ENCODE data around the gene SYNDIG1.

The SYNDIG1 gene

DNA sequence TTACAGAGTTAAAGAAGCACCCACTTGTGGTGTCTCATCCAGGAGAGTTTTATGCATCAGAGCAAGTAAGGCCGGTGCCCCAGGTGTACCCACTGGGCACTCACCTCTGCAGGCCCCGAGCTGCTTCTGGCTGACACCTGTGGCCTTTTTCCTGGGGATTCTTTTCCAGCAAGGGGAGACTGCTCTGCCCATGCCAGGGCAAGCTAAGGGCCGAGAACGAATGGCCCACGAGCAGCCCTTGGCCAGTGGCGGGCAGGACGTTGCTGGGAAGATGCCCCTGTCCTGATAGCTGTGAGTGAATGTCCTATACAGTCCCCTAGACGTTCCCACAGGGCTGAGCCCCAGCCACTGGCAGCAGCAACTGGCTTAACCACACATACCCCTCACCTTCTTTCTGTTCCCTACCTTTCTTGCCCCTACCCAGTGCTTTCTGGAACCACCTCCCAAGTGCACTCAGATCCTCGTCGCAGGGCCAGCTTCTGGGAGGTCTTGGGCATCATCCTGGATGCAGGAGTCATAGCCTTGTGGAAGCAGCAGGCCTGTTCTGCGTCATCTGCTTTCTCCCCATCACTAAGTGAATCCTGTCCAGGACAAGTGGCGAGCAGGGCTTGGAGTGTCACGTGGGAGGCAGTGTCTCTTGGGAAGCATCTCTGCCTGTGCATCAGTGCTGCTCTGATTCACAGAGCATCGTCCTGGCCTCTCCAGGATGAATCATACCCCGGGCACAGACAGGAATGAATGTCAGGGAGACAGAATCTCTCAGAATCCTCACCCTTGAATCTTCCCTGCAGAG lies 32.5 kb downstream of the SYNDIG1 start:
- Histone ChIP-seq H3K27ac (peak overlapping the region; percentile 14), H3K36me3 (replicated peaks) (no peaks in the 10 kb centered on the region)
- in situ Hi-C loops (cut with HindIII; ENCODE audit: low pct_ligation_motif_present, low sequenced_read_pairs): no loop called here

DNA sequence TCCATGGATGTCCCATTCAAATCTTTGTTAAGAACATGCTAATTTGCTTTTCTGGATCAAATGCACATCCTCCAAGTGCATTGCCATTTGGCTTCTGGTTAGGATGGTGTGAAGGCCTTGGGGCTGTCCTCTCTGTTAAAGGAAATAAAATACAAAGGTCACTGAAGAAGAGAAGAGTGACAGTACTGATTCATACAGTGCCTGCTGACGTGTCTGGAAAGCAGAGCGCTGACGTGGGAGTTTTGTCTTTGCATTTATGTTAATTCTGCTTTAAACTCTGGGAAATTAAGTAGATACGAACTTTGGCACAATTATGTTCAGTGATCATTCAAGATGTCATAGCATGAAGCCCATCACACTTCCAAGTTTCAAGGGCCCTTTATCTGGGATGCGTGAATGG lies 33.2 kb downstream of the SYNDIG1 start:
- H3K27ac ChIP-seq: peak overlapping the region; percentile 14
- no peak for DNase-seq
- in situ Hi-C loops (cut with HindIII; ENCODE audit: low pct_ligation_motif_present, low sequenced_read_pairs): no loop called here
- H3K36me3 ChIP-seq (replicated peaks): no peaks in the 10 kb centered on the region
- TF ChIP-seq, protein P1, sequence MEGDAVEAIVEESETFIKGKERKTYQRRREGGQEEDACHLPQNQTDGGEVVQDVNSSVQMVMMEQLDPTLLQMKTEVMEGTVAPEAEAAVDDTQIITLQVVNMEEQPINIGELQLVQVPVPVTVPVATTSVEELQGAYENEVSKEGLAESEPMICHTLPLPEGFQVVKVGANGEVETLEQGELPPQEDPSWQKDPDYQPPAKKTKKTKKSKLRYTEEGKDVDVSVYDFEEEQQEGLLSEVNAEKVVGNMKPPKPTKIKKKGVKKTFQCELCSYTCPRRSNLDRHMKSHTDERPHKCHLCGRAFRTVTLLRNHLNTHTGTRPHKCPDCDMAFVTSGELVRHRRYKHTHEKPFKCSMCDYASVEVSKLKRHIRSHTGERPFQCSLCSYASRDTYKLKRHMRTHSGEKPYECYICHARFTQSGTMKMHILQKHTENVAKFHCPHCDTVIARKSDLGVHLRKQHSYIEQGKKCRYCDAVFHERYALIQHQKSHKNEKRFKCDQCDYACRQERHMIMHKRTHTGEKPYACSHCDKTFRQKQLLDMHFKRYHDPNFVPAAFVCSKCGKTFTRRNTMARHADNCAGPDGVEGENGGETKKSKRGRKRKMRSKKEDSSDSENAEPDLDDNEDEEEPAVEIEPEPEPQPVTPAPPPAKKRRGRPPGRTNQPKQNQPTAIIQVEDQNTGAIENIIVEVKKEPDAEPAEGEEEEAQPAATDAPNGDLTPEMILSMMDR (IDR thresholded peaks at IDR 0.05; ENCODE audit: low read depth, low read length, missing control alignments): no peak
- no peaks in the 10 kb centered on the region for H3K27me3 ChIP-seq (replicated peaks)
- no peak overlapping the region for H3K4me3 ChIP-seq (ENCODE audit: low read depth, low read length)

More for the DNA sequence above, 32.5 kb downstream of the SYNDIG1 start:
- Histone ChIP-seq H3K4me3 (ENCODE audit: low read depth, low read length) (no peak overlapping the region), H3K27me3 (replicated peaks) (no peaks in the 10 kb centered on the region)
- TF ChIP-seq, protein P1 (IDR thresholded peaks at IDR 0.05; ENCODE audit: low read depth, low read length, missing control alignments): no peak
- DNase-seq: peak; percentile 62

GRCh38 chr20:24503352-24503931 lies 34.0 kb downstream of the SYNDIG1 start:
- DNase-seq: peak; percentile 32
- TF ChIP-seq, protein P1 (IDR thresholded peaks at IDR 0.05; ENCODE audit: low read depth, low read length, missing control alignments): peak; percentile 15
- in situ Hi-C loops (cut with HindIII; ENCODE audit: low pct_ligation_motif_present, low sequenced_read_pairs): no loop called here
- H3K27ac ChIP-seq: no peak overlapping the region
- no peaks in the 10 kb centered on the region for H3K36me3 ChIP-seq (replicated peaks)
- no peaks in the 10 kb centered on the region for H3K27me3 ChIP-seq (replicated peaks)
- H3K4me3 ChIP-seq (ENCODE audit: low read depth, low read length): no peak overlapping the region

DNA sequence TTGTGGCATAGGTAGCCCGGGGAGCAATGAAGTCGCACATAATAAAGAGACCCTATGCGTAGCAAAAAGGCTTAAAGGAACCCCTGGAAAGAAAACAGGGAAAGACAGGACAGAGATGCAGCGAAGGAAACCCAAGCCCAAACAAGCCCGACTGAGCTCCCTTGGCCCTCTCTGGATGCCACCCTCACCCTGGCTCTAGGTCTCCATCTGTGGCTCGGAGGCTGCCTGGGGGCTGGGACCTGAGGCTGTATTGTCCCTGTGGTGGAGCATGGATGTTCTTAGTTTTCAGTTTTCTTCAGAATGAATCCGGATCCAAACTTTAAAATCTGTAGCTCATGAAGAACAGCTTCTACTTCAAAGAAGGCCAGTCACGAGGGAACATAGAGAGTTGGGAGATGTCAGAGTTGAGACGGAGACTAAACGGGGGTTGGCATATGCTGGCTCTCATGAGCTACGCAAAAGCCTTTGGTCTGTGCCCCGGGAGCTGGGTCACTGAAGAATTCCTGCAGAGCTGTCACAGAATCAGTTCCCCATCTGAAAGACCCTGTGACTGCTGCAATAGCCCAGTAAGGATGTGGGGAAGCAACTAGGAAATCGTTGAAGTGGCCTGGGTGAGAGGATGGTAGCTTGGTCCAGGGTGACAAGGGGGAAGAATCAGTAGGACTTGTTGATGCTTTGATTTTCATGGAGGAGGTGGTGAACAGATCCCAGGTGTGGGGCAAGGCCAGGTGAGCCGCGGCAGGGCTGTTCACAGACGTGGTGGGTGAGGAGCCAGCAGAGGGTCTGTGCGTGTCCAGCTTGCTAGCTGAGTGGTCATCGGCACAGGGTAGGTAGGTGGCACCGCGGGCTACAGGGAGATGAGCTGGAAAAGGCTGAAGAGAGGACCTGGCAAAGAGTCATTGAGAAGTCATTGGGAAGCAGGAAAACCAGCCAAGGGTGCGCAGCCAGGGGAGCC lies 35.2 kb downstream of the SYNDIG1 start:
- H3K27me3 ChIP-seq (replicated peaks): no peaks in the 10 kb centered on the region
- TF ChIP-seq, protein P1 (IDR thresholded peaks at IDR 0.05; ENCODE audit: low read depth, low read length, missing control alignments): no peak

DNA sequence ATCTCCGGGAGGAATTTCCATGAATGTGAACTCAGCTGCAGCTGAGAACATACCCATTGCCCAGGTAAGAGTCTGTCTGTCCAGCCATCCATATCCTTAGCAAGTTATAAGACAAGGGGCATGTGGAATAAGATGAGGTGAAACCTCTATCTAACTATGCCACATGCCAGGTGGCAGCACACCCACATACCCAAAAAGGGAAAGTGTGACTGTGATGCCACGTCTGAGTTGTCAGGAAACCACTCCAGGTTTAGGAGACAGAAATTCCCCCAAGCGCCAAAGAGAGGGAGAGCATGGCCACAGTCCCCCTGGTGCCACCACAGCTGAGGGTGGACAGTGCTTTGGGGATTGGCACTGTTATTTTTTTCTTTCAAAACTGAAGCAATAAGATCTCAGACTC lies 36.7 kb downstream of the SYNDIG1 start:
- in situ Hi-C loops (cut with HindIII; ENCODE audit: low pct_ligation_motif_present, low sequenced_read_pairs): no loop called here
- TF ChIP-seq, protein P1 (IDR thresholded peaks at IDR 0.05; ENCODE audit: low read depth, low read length, missing control alignments): no peak
- H3K27me3 ChIP-seq (replicated peaks): no peaks in the 10 kb centered on the region
- no peak for DNase-seq
- no peak overlapping the region for H3K27ac ChIP-seq
- no peaks in the 10 kb centered on the region for H3K36me3 ChIP-seq (replicated peaks)
- H3K4me3 ChIP-seq (ENCODE audit: low read depth, low read length): no peak overlapping the region

More for the DNA sequence above, 35.2 kb downstream of the SYNDIG1 start:
- no peak overlapping the region for H3K27ac ChIP-seq
- in situ Hi-C loops (cut with HindIII; ENCODE audit: low pct_ligation_motif_present, low sequenced_read_pairs): no loop called here
- H3K36me3 ChIP-seq (replicated peaks): no peaks in the 10 kb centered on the region
- no peak overlapping the region for H3K4me3 ChIP-seq (ENCODE audit: low read depth, low read length)
- no peak for DNase-seq

Data from brain microvascular endothelial cell (primary cell).